ENCODE measurements around the gene C12orf42. TPM values are rescaled to one million over a fixed set of nuclear protein-coding genes. Genes with fewer than 3 reads are reported as not detected.

Gene C12orf42
- total RNA-seq, 1 experiment from 2014 or later = not detected

GRCh38 chr12:103468837-103469236, 26.9 kb downstream of the C12orf42 start:
- Histone ChIP-seq H3T11ph (ENCODE audit: low read length) (no peak overlapping the region), H3K9me3 (ENCODE audit: control insufficient read depth, low read depth, low read length) (no peaks in the 10 kb centered on the region), H3K4me2 (ENCODE audit: insufficient read depth, insufficient read length, low read length) (no peak overlapping the region), H3K56ac (ENCODE audit: insufficient read length, low read depth, low read length) (no peak overlapping the region), H2BK120ac (ENCODE audit: low read depth, low read length, poor library complexity, severe bottlenecking) (no peak overlapping the region), H3K27me3 (ENCODE audit: insufficient read depth, low read length) (no peaks in the 10 kb centered on the region), H3K27ac (ENCODE audit: insufficient read length, low read depth, low read length) (no peak overlapping the region), H2AK5ac (ENCODE audit: insufficient read length, low read length) (no peak overlapping the region), H3K79me1 (ENCODE audit: insufficient read depth, low read depth, low read length, poor library complexity, severe bottlenecking) (no peaks in the 10 kb centered on the region), H3K23me2 (ENCODE audit: insufficient read length, low read depth, low read length, poor library complexity, severe bottlenecking) (no peaks in the 10 kb centered on the region), H4K91ac (ENCODE audit: insufficient read length, low read depth, low read length) (no peak overlapping the region), H4K20me1 (ENCODE audit: control insufficient read depth, insufficient read depth, insufficient read length) (no peaks in the 10 kb centered on the region), H2AFZ (ENCODE audit: low read length) (no peak overlapping the region), H4K8ac (replicated peaks; ENCODE audit: insufficient read length, low read depth, low read length) (no peak overlapping the region), H2BK20ac (ENCODE audit: low read depth, low read length, poor library complexity, severe bottlenecking) (no peak overlapping the region), H3K4me1 (ENCODE audit: insufficient read depth, low read length) (peaks cover 4% of the 10 kb centered on the region; the same call in 1 of the 2 replicates), H3K18ac (ENCODE audit: insufficient read length, low read depth, low read length) (no peak overlapping the region), H2BK5ac (ENCODE audit: insufficient read length, low read length) (no peak overlapping the region), H4K5ac (ENCODE audit: insufficient read length, low read depth, low read length) (no peak overlapping the region), H3K23ac (ENCODE audit: insufficient read length, low read depth, low read length) (no peak overlapping the region), H2BK15ac (ENCODE audit: low read depth, low read length) (no peak overlapping the region), H3K79me2 (ENCODE audit: insufficient read depth, low read length) (no peaks in the 10 kb centered on the region), H3K14ac (ENCODE audit: insufficient read depth, low read length) (no peak overlapping the region), H2BK12ac (ENCODE audit: insufficient read length, low read depth, low read length) (no peak overlapping the region), H3K9ac (ENCODE audit: extremely low read depth, insufficient read length, low read length) (no peak overlapping the region), H3K4ac (ENCODE audit: low read depth, low read length) (no peak overlapping the region)
- H3K4me3 Mint-ChIP-seq = no peak overlapping the region
- H3K27me3 Mint-ChIP-seq (ENCODE audit: low read depth) = peaks cover 4% of the 10 kb centered on the region; the same call in 1 of the 2 replicates
- H3K9me3 Mint-ChIP-seq = peaks cover 11 to 17% of the 10 kb centered on the region in 2 experiments
- peak overlapping the region in 1 of 3 experiments; percentile 65; a peak in 2 of 7 replicates for H3K27ac Mint-ChIP-seq
- no peak for TF ChIP-seq CTCF (conservative IDR thresholded peaks at IDR 0.05)
- WGBS (ENCODE audit: extremely low coverage, insufficient read length, low lambda C conversion rate) = no CpG with 5 or more reads among the region's 3 CpGs
- peaks cover 17 to 18% of the 10 kb centered on the region in 2 experiments for H3K4me1 Mint-ChIP-seq
- H3K36me3 Mint-ChIP-seq (ENCODE audit: insufficient read depth in 1 of 3, low read depth in 3 of 3) = peaks cover 0 to 5% (median 5%) of the 10 kb centered on the region in 3 experiments; a peak in 2 of 7 replicates
- DNase-seq = peak; percentile 69
